ENCODE results near the gene CYP4F2.

DNA sequence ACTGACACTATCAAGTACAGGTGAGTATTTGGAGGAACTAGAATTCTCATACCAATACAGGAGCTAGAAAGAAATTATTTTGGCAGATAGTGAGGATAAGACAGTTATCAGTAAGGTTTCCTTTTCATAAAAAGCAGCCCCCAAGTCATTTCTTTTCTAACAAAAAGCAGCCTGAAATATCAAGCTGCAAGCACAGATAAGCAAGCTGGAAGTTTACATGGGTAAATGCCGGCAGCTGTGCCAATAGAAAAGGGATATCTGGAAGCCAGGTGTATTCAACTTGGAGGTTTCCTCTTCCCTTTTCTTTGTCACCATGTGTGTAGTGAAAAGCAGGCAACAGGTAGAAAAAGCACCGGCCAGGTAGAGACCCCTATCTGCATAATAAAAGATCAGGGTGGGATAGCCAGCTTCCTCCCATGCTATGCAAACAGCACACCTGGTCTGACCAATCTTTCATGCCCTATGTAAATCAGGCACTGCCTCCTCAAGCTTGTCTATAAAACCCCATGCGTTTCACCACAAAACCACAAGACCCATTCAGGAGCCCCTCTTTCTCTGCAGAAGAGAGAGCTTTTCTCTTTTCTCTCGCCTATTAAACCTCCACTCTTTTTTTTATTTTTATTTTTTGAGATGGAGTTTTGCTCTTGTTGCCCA lies 22.9 kb downstream of the CYP4F2 start:
- TF ChIP-seq RXRA (IDR thresholded peaks at IDR 0.05; ENCODE audit: borderline replicate concordance, low read depth) (no peak), TAF1 (IDR thresholded peaks at IDR 0.05; ENCODE audit: borderline replicate concordance, low read depth, low read length) (no peak), RAD21 (IDR thresholded peaks at IDR 0.05; ENCODE audit: low read length) (no peak), MXI1 (IDR thresholded peaks at IDR 0.05; ENCODE audit: low read depth, low read length) (no peak), FOXJ3 (CRISPR knock-in tag; IDR thresholded peaks at IDR 0.05) (no peak), POLR2AphosphoS5 (IDR thresholded peaks at IDR 0.05; ENCODE audit: low read depth, low read length) (no peak), GABPA (IDR thresholded peaks at IDR 0.05; ENCODE audit: low read depth) (no peak), EZH2phosphoT487 (IDR thresholded peaks at IDR 0.05; ENCODE audit: borderline replicate concordance, low read depth) (no peak), GATA2 (CRISPR knock-in tag; IDR thresholded peaks at IDR 0.05) (no peak)
- TF ChIP-seq, protein P1, sequence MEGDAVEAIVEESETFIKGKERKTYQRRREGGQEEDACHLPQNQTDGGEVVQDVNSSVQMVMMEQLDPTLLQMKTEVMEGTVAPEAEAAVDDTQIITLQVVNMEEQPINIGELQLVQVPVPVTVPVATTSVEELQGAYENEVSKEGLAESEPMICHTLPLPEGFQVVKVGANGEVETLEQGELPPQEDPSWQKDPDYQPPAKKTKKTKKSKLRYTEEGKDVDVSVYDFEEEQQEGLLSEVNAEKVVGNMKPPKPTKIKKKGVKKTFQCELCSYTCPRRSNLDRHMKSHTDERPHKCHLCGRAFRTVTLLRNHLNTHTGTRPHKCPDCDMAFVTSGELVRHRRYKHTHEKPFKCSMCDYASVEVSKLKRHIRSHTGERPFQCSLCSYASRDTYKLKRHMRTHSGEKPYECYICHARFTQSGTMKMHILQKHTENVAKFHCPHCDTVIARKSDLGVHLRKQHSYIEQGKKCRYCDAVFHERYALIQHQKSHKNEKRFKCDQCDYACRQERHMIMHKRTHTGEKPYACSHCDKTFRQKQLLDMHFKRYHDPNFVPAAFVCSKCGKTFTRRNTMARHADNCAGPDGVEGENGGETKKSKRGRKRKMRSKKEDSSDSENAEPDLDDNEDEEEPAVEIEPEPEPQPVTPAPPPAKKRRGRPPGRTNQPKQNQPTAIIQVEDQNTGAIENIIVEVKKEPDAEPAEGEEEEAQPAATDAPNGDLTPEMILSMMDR (IDR thresholded peaks at IDR 0.05) = no peak
- TF ChIP-seq, protein P2, sequence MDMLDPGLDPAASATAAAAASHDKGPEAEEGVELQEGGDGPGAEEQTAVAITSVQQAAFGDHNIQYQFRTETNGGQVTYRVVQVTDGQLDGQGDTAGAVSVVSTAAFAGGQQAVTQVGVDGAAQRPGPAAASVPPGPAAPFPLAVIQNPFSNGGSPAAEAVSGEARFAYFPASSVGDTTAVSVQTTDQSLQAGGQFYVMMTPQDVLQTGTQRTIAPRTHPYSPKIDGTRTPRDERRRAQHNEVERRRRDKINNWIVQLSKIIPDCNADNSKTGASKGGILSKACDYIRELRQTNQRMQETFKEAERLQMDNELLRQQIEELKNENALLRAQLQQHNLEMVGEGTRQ (IDR thresholded peaks at IDR 0.05; ENCODE audit: borderline replicate concordance, low read depth, low read length) = no peak
- TF ChIP-seq, protein P3, sequence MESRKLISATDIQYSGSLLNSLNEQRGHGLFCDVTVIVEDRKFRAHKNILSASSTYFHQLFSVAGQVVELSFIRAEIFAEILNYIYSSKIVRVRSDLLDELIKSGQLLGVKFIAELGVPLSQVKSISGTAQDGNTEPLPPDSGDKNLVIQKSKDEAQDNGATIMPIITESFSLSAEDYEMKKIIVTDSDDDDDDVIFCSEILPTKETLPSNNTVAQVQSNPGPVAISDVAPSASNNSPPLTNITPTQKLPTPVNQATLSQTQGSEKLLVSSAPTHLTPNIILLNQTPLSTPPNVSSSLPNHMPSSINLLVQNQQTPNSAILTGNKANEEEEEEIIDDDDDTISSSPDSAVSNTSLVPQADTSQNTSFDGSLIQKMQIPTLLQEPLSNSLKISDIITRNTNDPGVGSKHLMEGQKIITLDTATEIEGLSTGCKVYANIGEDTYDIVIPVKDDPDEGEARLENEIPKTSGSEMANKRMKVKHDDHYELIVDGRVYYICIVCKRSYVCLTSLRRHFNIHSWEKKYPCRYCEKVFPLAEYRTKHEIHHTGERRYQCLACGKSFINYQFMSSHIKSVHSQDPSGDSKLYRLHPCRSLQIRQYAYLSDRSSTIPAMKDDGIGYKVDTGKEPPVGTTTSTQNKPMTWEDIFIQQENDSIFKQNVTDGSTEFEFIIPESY (IDR thresholded peaks at IDR 0.05; ENCODE audit: borderline replicate concordance, low read depth) = no peak
- TF ChIP-seq, protein P4, sequence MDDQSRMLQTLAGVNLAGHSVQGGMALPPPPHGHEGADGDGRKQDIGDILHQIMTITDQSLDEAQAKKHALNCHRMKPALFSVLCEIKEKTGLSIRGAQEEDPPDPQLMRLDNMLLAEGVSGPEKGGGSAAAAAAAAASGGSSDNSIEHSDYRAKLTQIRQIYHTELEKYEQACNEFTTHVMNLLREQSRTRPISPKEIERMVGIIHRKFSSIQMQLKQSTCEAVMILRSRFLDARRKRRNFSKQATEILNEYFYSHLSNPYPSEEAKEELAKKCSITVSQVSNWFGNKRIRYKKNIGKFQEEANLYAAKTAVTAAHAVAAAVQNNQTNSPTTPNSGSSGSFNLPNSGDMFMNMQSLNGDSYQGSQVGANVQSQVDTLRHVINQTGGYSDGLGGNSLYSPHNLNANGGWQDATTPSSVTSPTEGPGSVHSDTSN (IDR thresholded peaks at IDR 0.05) = no peak
- TF ChIP-seq, protein P5, sequence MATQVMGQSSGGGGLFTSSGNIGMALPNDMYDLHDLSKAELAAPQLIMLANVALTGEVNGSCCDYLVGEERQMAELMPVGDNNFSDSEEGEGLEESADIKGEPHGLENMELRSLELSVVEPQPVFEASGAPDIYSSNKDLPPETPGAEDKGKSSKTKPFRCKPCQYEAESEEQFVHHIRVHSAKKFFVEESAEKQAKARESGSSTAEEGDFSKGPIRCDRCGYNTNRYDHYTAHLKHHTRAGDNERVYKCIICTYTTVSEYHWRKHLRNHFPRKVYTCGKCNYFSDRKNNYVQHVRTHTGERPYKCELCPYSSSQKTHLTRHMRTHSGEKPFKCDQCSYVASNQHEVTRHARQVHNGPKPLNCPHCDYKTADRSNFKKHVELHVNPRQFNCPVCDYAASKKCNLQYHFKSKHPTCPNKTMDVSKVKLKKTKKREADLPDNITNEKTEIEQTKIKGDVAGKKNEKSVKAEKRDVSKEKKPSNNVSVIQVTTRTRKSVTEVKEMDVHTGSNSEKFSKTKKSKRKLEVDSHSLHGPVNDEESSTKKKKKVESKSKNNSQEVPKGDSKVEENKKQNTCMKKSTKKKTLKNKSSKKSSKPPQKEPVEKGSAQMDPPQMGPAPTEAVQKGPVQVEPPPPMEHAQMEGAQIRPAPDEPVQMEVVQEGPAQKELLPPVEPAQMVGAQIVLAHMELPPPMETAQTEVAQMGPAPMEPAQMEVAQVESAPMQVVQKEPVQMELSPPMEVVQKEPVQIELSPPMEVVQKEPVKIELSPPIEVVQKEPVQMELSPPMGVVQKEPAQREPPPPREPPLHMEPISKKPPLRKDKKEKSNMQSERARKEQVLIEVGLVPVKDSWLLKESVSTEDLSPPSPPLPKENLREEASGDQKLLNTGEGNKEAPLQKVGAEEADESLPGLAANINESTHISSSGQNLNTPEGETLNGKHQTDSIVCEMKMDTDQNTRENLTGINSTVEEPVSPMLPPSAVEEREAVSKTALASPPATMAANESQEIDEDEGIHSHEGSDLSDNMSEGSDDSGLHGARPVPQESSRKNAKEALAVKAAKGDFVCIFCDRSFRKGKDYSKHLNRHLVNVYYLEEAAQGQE (IDR thresholded peaks at IDR 0.05; ENCODE audit: low read depth, low read length) = no peak

Measured in SK-N-SH (cell line).